OCI-LY3 (cell line): ENCODE data around the gene GMCL1.

Experiments
- EZH2phosphoT487 ChIP-seq: fragments of 200-600 bp; shearing (Covaris generic); IDR thresholded peaks from 2 replicates; pipeline ENCODE4 v1.6.1; 2018; ENCODE audit warnings: antibody characterized with exemption, mixed run types, low read depth
- TF ChIP-seq, protein P1 (sequence below): fragments of 200-600, 300-600 bp; sonication (generic); IDR thresholded peaks from 2 replicates; pipeline ENCODE4 v1.5.1; 2014; ENCODE audit warnings: antibody characterized with exemption, low read length, low read depth

GRCh38 chr2:69805887-69806286, 23.6 kb upstream of the GMCL1 start:
- TF ChIP-seq, protein P1, sequence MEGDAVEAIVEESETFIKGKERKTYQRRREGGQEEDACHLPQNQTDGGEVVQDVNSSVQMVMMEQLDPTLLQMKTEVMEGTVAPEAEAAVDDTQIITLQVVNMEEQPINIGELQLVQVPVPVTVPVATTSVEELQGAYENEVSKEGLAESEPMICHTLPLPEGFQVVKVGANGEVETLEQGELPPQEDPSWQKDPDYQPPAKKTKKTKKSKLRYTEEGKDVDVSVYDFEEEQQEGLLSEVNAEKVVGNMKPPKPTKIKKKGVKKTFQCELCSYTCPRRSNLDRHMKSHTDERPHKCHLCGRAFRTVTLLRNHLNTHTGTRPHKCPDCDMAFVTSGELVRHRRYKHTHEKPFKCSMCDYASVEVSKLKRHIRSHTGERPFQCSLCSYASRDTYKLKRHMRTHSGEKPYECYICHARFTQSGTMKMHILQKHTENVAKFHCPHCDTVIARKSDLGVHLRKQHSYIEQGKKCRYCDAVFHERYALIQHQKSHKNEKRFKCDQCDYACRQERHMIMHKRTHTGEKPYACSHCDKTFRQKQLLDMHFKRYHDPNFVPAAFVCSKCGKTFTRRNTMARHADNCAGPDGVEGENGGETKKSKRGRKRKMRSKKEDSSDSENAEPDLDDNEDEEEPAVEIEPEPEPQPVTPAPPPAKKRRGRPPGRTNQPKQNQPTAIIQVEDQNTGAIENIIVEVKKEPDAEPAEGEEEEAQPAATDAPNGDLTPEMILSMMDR, result no peak
- TF ChIP-seq EZH2phosphoT487, result no peak
